HAP-1 (cell line): ENCODE data around the gene CENPA.

Source experiments
- DNase-seq, 2 experiments: peaks; one replicate each; pipeline ENCODE4 v3.0.0-alpha.2; 2016 to 2020; ENCODE audit warnings: low spot score in 2 of 2
- H3K27me3 ChIP-seq: fragments of 250-450 bp; sonication (Bioruptor Pico); 2 replicates; pipeline ENCODE4 v1.5.1; 2020; ENCODE audit warnings: low read depth, mild to moderate bottlenecking, moderate library complexity
- H3K36me3 ChIP-seq: fragments of 250-450 bp; sonication (Bioruptor Pico); replicated peaks from 2 replicates; pipeline ENCODE4 v1.5.1; 2020; ENCODE audit warnings: mild to moderate bottlenecking
- H3K4me1 ChIP-seq: fragments of 250-450 bp; sonication (Bioruptor Pico); 2 replicates; pipeline ENCODE4 v1.5.1; 2020; ENCODE audit warnings: mild to moderate bottlenecking
- H3K4me3 ChIP-seq: fragments of 250-450 bp; sonication (Bioruptor Pico); 2 replicates; pipeline ENCODE4 v1.5.1; 2020; ENCODE audit warnings: mild to moderate bottlenecking, moderate library complexity
- H3K9me3 ChIP-seq: fragments of 250-450 bp; sonication (Bioruptor Pico); 2 replicates; pipeline ENCODE4 v1.5.1; 2020; ENCODE audit warnings: mild to moderate bottlenecking, moderate library complexity
- in situ Hi-C: fragments of 300-500 bp; cut with MboI; formaldehyde crosslinking; loops from 3 replicates; pipeline ENCODE4 v1.14.3; 2020; ENCODE audit warnings: low sequenced_read_pairs, inconsistent platforms, mixed read lengths

Gene CENPA

GRCh38 chr2:26767129-26767528 is 18.7 kb upstream of the CENPA start:
- Histone ChIP-seq H3K4me3 (no peak overlapping the region), H3K9me3 (no peaks in the 10 kb centered on the region), H3K4me1 (peaks cover 21% of the 10 kb centered on the region), H3K27me3 (no peaks in the 10 kb centered on the region), H3K36me3 (peaks cover 4% of the 10 kb centered on the region; the same call in 1 of the 2 replicates)
- in situ Hi-C loops, result no loop called here
- no peak for DNase-seq

- in situ Hi-C loops, result no loop called here
- H3K4me3 ChIP-seq, result no peak overlapping the region
- H3K9me3 ChIP-seq, result no peaks in the 10 kb centered on the region
- peaks cover 13% of the 10 kb centered on the region for H3K4me1 ChIP-seq
- no peaks in the 10 kb centered on the region for H3K27me3 ChIP-seq
- peaks cover 4% of the 10 kb centered on the region; the same call in 1 of the 2 replicates for H3K36me3 ChIP-seq
- DNase-seq, result no peak
Measured at GRCh38 chr2:26767894-26768487, 17.9 kb upstream of the CENPA start.

GRCh38 chr2:26768759-26769088 is 17.1 kb upstream of the CENPA start:
- DNase-seq, result no peak
- Histone ChIP-seq H3K36me3 (peaks cover 4% of the 10 kb centered on the region; the same call in 1 of the 2 replicates), H3K27me3 (no peaks in the 10 kb centered on the region), H3K4me3 (no peak overlapping the region), H3K9me3 (no peaks in the 10 kb centered on the region), H3K4me1 (peaks cover 10% of the 10 kb centered on the region)
- in situ Hi-C loops, result no loop called here

GRCh38 chr2:26769089-26769761 is 16.6 kb upstream of the CENPA start:
- no peak for DNase-seq
- H3K27me3 ChIP-seq, result no peaks in the 10 kb centered on the region
- no peak overlapping the region for H3K4me3 ChIP-seq
- H3K9me3 ChIP-seq, result no peaks in the 10 kb centered on the region
- peaks cover 10% of the 10 kb centered on the region for H3K4me1 ChIP-seq
- peaks cover 4% of the 10 kb centered on the region; the same call in 1 of the 2 replicates for H3K36me3 ChIP-seq
- in situ Hi-C loops, result no loop called here

GRCh38 chr2:26770986-26771586 is 14.8 kb upstream of the CENPA start:
- no peaks in the 10 kb centered on the region for H3K9me3 ChIP-seq
- in situ Hi-C loops, result no loop called here
- H3K27me3 ChIP-seq, result no peaks in the 10 kb centered on the region
- DNase-seq, result peak in 1 of 2 experiments; percentile 45
- peaks cover 9% of the 10 kb centered on the region for H3K36me3 ChIP-seq
- no peak overlapping the region for H3K4me3 ChIP-seq
- H3K4me1 ChIP-seq, result peaks cover 3% of the 10 kb centered on the region; the same call in 1 of the 2 replicates

- in situ Hi-C loops, result no loop called here
- Histone ChIP-seq H3K4me3 (no peak overlapping the region), H3K36me3 (peaks cover 16% of the 10 kb centered on the region), H3K4me1 (no peaks in the 10 kb centered on the region), H3K27me3 (no peaks in the 10 kb centered on the region), H3K9me3 (no peaks in the 10 kb centered on the region)
- no peak for DNase-seq
Measured at GRCh38 chr2:26772064-26773001, 13.5 kb upstream of the CENPA start.

GRCh38 chr2:26776195-26776800 is 9.6 kb upstream of the CENPA start:
- Histone ChIP-seq H3K36me3 (peaks cover 30% of the 10 kb centered on the region), H3K4me1 (no peaks in the 10 kb centered on the region), H3K4me3 (no peak overlapping the region), H3K9me3 (no peaks in the 10 kb centered on the region), H3K27me3 (no peaks in the 10 kb centered on the region)
- no peak for DNase-seq
- in situ Hi-C loops, result no loop called here

GRCh38 chr2:26778098-26778497 is 7.8 kb upstream of the CENPA start:
- H3K27me3 ChIP-seq, result no peaks in the 10 kb centered on the region
- DNase-seq, result no peak
- peaks cover 33% of the 10 kb centered on the region for H3K36me3 ChIP-seq
- in situ Hi-C loops, result no loop called here
- H3K9me3 ChIP-seq, result no peaks in the 10 kb centered on the region
- no peak overlapping the region for H3K4me3 ChIP-seq
- H3K4me1 ChIP-seq, result no peaks in the 10 kb centered on the region

- DNase-seq, result no peak
- Histone ChIP-seq H3K36me3 (peaks cover 33% of the 10 kb centered on the region), H3K9me3 (no peaks in the 10 kb centered on the region), H3K4me1 (no peaks in the 10 kb centered on the region), H3K27me3 (no peaks in the 10 kb centered on the region), H3K4me3 (no peak overlapping the region)
- in situ Hi-C loops, result no loop called here
Measured at GRCh38 chr2:26778507-26778906, 7.3 kb upstream of the CENPA start.

GRCh38 chr2:26780203-26780760 is 5.6 kb upstream of the CENPA start:
- Histone ChIP-seq H3K36me3 (peaks cover 32% of the 10 kb centered on the region), H3K9me3 (peaks cover 3% of the 10 kb centered on the region; the same call in 1 of the 2 replicates), H3K4me1 (peaks cover under 1% of the 10 kb centered on the region), H3K27me3 (no peaks in the 10 kb centered on the region), H3K4me3 (no peak overlapping the region)
- in situ Hi-C loops, result no loop called here
- DNase-seq, result no peak

- peaks cover 27% of the 10 kb centered on the region for H3K36me3 ChIP-seq
- in situ Hi-C loops, result no loop called here
- no peak for DNase-seq
- peaks cover 6% of the 10 kb centered on the region; the same call in 1 of the 2 replicates for H3K9me3 ChIP-seq
- no peak overlapping the region for H3K4me3 ChIP-seq
- peaks cover 4% of the 10 kb centered on the region for H3K4me1 ChIP-seq
- no peaks in the 10 kb centered on the region for H3K27me3 ChIP-seq
Measured at GRCh38 chr2:26782876-26783704, 2.8 kb upstream of the CENPA start.

- Histone ChIP-seq H3K36me3 (peaks cover 36% of the 10 kb centered on the region), H3K4me3 (no peak overlapping the region), H3K4me1 (peaks cover 4% of the 10 kb centered on the region), H3K27me3 (no peaks in the 10 kb centered on the region), H3K9me3 (peaks cover 10% of the 10 kb centered on the region)
- DNase-seq, result no peak
- in situ Hi-C loops, result no loop called here
Measured at GRCh38 chr2:26784570-26785234, 1.2 kb upstream of the CENPA start.
